ENCODE data around the gene DIPK1A. TPM values are rescaled to one million over a fixed set of nuclear protein-coding genes. Genes with fewer than 3 reads are reported as not detected.
A peak's percentile ranks its signal among the peaks of the same experiment; 100 is the strongest.

DIPK1A gene
- total RNA-seq, 1 donor from 2014 or later: 2.8 TPM

- ATAC-seq: no peak
Measured at GRCh38 chr1:92876351-92876750, 84.9 kb downstream of the DIPK1A start.

- ATAC-seq: no peak
Measured at GRCh38 chr1:92874987-92875386, 86.3 kb downstream of the DIPK1A start.

GRCh38 chr1:92872719-92873118 is 88.5 kb downstream of the DIPK1A start:
- no peak for ATAC-seq

GRCh38 chr1:92870591-92870990 is 90.7 kb downstream of the DIPK1A start:
- ATAC-seq: no peak

- ATAC-seq: no peak
Measured at GRCh38 chr1:92864131-92864530, 97.1 kb downstream of the DIPK1A start.

GRCh38 chr1:92862605-92863004 is 98.7 kb downstream of the DIPK1A start:
- ATAC-seq: no peak

GRCh38 chr1:92859400-92860039 is 101.7 kb downstream of the DIPK1A start:
- ATAC-seq: no peak

- peak; percentile 93 for ATAC-seq
Measured at GRCh38 chr1:92858564-92859399, 102.5 kb downstream of the DIPK1A start.

- ATAC-seq: no peak
Measured at GRCh38 chr1:92857817-92858216, 103.4 kb downstream of the DIPK1A start.

- no peak for ATAC-seq
Measured at GRCh38 chr1:92855236-92855635, 106.0 kb downstream of the DIPK1A start.

GRCh38 chr1:92854101-92854785 is 107.0 kb downstream of the DIPK1A start:
- no peak for ATAC-seq

GRCh38 chr1:92853299-92853698 is 108.0 kb downstream of the DIPK1A start:
- no peak for ATAC-seq

GRCh38 chr1:92851729-92852128 is 109.5 kb downstream of the DIPK1A start:
- no peak for ATAC-seq

GRCh38 chr1:92850019-92850418 is 111.2 kb downstream of the DIPK1A start:
- ATAC-seq: no peak

GRCh38 chr1:92848201-92848600 is 113.1 kb downstream of the DIPK1A start:
- ATAC-seq: peak; percentile 89

GRCh38 chr1:92845908-92846307 is 115.4 kb downstream of the DIPK1A start:
- ATAC-seq: no peak

GRCh38 chr1:92844439-92844838 is 116.8 kb downstream of the DIPK1A start:
- no peak for ATAC-seq

- no peak for ATAC-seq
Measured at GRCh38 chr1:92843429-92844352, 117.6 kb downstream of the DIPK1A start.

- ATAC-seq: no peak
Measured at GRCh38 chr1:92843046-92843423, 118.2 kb downstream of the DIPK1A start.

GRCh38 chr1:92842082-92843045 is 118.9 kb downstream of the DIPK1A start:
- ATAC-seq: no peak

- no peak for ATAC-seq
Measured at GRCh38 chr1:92840600-92840999, 120.7 kb downstream of the DIPK1A start.
